GM19328 (cell line): Measurements from ENCODE around the gene DLL4.

ENCODE experiments used
- ATAC-seq: cut with Tn5 transposase; IDR thresholded peaks from one replicate; pipeline ENCODE4 v1.9.1; 2021; ENCODE audit warnings: mild to moderate bottlenecking, moderate library complexity; ENCODE audit not compliant: unreplicated experiment

Gene DLL4

DNA sequence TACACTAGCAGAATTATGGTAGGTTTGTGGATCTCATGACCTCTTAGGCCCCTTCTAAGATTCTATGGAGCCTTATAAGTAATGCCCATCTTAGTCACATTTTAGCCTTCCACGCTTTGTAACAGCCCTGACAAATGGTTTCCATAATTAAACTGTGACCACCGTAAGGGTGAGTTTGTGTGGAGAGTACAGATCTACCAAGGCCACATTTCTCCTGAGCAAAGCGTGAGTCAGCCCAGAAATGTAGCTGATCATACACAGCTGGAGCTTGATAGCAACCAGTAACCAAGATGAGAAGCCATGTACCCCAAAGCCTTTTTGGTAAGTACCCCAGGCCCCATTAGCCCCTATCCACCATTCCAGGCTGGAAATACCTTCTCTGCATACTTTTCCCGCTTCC is 55.8 kb downstream of the DLL4 start:
- ATAC-seq: no peak

- no peak for ATAC-seq
Observed at GRCh38 chr15:40985541-40986330, 56.6 kb downstream of the DLL4 start.

DNA sequence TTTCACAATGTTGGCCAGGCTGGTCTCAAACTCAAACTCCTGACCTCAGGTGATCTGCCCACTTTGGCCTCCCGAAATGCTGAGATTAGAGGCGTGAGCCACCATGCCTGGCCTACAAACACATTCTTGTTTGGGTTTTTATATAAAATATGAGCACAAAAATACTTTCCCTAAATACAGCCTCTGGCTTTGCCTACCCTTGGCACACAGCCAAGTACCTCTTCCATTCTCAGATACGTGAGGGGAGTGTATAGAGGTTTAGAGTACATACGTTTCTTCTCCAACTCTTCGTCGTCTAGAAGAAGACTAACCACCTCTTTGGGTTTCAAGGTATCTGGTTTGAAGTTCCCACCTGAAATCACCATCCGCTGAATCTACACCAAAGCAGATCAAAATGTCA is 57.7 kb downstream of the DLL4 start:
- ATAC-seq: no peak

DNA sequence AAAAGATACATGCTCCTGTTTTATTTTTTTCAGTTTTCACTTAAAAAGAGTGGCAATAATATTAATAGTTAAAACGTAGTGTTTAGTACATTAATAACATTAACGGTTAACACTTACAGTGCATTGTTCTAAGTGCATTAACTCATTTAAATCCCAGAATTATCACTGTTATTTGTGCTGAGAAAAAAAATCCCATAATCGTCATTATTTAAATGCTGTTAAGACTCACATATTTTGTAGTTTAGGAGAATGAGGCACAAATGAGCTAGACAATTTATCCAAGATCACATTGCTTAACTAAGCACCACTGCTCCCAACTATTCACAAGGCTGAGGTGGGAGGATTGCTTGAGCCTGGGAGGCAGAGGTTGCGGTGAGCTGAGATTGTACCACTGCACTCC is 59.0 kb downstream of the DLL4 start:
- no peak for ATAC-seq
